Suprapubic skin (tissue), 3 donors: ENCODE data around the gene LAMTOR2.

ENCODE experiments used
- POLR2A ChIP-seq, 2 donors: fragments of 450-650 bp; IDR thresholded peaks; one replicate each; pipeline ENCODE4 v1.6.1; 2017; ENCODE audit warnings: antibody characterized with exemption in 2 of 2, mild to moderate bottlenecking in 2 of 2, moderate library complexity in 2 of 2
- TF ChIP-seq, protein P1 (sequence below), 2 donors: fragments of 200-600 bp in 1 of 2; fragments of 450-650 bp in 1 of 2; sonication (generic) in 1 of 2; IDR thresholded peaks; one replicate each; pipeline ENCODE4 v1.5.1; 2016 to 2019; ENCODE audit warnings: antibody characterized with exemption in 2 of 2, mild to moderate bottlenecking in 1 of 2, moderate library complexity in 1 of 2

DNA sequence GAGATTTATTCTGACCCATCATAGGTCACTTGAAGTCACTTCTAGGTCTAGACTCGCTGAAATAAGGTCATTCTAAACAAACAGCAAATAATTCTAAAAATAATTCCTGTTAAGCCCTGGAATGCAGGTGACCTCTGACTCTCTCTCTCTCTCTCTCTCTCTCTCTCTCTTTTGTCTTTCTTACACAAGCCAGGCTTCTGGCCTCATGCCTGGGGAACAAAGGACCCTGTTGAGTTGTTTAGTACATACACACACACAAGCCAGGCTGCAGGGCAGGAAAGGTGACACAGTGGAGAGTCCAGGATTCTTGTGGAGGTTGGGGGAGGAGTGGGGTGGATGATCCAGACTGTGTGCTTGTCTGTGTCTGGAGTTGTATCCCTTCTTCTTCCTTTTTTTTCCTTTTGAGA, 31.7 kb downstream of the LAMTOR2 start:
- TF ChIP-seq POLR2A (IDR thresholded peaks at IDR 0.05), result no peak
- TF ChIP-seq, protein P1, sequence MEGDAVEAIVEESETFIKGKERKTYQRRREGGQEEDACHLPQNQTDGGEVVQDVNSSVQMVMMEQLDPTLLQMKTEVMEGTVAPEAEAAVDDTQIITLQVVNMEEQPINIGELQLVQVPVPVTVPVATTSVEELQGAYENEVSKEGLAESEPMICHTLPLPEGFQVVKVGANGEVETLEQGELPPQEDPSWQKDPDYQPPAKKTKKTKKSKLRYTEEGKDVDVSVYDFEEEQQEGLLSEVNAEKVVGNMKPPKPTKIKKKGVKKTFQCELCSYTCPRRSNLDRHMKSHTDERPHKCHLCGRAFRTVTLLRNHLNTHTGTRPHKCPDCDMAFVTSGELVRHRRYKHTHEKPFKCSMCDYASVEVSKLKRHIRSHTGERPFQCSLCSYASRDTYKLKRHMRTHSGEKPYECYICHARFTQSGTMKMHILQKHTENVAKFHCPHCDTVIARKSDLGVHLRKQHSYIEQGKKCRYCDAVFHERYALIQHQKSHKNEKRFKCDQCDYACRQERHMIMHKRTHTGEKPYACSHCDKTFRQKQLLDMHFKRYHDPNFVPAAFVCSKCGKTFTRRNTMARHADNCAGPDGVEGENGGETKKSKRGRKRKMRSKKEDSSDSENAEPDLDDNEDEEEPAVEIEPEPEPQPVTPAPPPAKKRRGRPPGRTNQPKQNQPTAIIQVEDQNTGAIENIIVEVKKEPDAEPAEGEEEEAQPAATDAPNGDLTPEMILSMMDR (IDR thresholded peaks at IDR 0.05), result no peak
